ENCODE results near the gene ZFYVE27. TPM values are rescaled to one million over a fixed set of nuclear protein-coding genes. Genes with fewer than 3 reads are reported as not detected.
A peak's percentile ranks its signal among the peaks of the same experiment; 100 is the strongest.

The ZFYVE27 gene
- total RNA-seq, 1 experiment from 2014 or later: 28.7 TPM

DNA sequence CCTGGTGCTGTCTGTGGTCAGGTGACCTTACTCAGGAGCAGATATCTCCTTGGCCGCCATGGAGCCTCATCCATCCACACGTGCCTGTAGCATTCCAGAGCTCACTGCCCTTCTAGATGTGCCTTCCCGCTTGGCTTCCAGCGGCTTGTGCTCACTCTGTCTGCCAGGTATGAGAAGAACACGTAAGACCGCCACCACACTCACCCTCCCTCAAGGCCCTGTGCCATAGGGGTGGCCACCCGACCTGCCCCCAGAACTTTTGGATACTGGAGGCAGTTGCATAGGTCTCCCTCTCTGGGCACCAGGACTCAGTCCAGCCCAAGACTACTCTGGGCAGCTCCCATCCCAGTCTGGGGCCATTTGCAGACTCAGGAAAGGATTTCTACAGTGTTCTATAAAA lies 19.3 kb upstream of the ZFYVE27 start:
- no peak for DNase-seq (ENCODE audit: unreplicated experiment)
- Mint-ChIP-seq H3K4me3 (ENCODE audit: unreplicated experiment) (peak overlapping the region; percentile 70), H3K9me3 (ENCODE audit: unreplicated experiment) (no peaks in the 10 kb centered on the region), H3K27me3 (ENCODE audit: insufficient read depth, unreplicated experiment) (no peaks in the 10 kb centered on the region), H3K36me3 (ENCODE audit: insufficient read depth, unreplicated experiment) (peaks cover 36% of the 10 kb centered on the region), H3K4me1 (ENCODE audit: insufficient read depth, unreplicated experiment) (peaks cover 62% of the 10 kb centered on the region), H3K27ac (ENCODE audit: low read depth, unreplicated experiment) (peak overlapping the region; percentile 97)
- POLR2A ChIA-PET: interaction anchor here (0.6 to 20.1 kb wide), 5 partner anchors 12 to 928 kb away, joined by 3 to 915 read pairs (median 12); partner anchors contain the start of genes AVPI1, PI4K2A and ZFYVE27
- BruUV-seq (replicated peaks): no TSS peak
- intact Hi-C loops (cut with micrococcal nuclease): no loop called here
- CTCF ChIA-PET: interaction anchor here (0.7 to 21.1 kb wide), 7 partner anchors 9 to 75 kb away, joined by 4 to 847 read pairs (median 11); partner anchors contain the start of genes AVPI1 and ZFYVE27
- TF ChIP-seq, protein P1, sequence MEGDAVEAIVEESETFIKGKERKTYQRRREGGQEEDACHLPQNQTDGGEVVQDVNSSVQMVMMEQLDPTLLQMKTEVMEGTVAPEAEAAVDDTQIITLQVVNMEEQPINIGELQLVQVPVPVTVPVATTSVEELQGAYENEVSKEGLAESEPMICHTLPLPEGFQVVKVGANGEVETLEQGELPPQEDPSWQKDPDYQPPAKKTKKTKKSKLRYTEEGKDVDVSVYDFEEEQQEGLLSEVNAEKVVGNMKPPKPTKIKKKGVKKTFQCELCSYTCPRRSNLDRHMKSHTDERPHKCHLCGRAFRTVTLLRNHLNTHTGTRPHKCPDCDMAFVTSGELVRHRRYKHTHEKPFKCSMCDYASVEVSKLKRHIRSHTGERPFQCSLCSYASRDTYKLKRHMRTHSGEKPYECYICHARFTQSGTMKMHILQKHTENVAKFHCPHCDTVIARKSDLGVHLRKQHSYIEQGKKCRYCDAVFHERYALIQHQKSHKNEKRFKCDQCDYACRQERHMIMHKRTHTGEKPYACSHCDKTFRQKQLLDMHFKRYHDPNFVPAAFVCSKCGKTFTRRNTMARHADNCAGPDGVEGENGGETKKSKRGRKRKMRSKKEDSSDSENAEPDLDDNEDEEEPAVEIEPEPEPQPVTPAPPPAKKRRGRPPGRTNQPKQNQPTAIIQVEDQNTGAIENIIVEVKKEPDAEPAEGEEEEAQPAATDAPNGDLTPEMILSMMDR (IDR thresholded peaks at IDR 0.05; ENCODE audit: unreplicated experiment): no peak

GRCh38 chr10:97718178-97718577 lies 18.8 kb upstream of the ZFYVE27 start:
- Mint-ChIP-seq H3K4me3 (ENCODE audit: unreplicated experiment) (peak overlapping the region; percentile 70), H3K27ac (ENCODE audit: low read depth, unreplicated experiment) (peak overlapping the region; percentile 97), H3K36me3 (ENCODE audit: insufficient read depth, unreplicated experiment) (peaks cover 36% of the 10 kb centered on the region), H3K4me1 (ENCODE audit: insufficient read depth, unreplicated experiment) (peaks cover 57% of the 10 kb centered on the region), H3K9me3 (ENCODE audit: unreplicated experiment) (no peaks in the 10 kb centered on the region), H3K27me3 (ENCODE audit: insufficient read depth, unreplicated experiment) (no peaks in the 10 kb centered on the region)
- POLR2A ChIA-PET: interaction anchor here (0.6 to 20.1 kb wide), 11 partner anchors 10 to 434 kb away, joined by 3 to 915 read pairs (median 5); partner anchors contain the start of genes AVPI1 and ZFYVE27
- CTCF ChIA-PET: interaction anchor here (0.6 to 21.1 kb wide), 5 partner anchors 9 to 1913 kb away, joined by 3 to 847 read pairs (median 11); partner anchors contain the start of genes AVPI1 and ZFYVE27
- BruUV-seq (replicated peaks): TSS peak; percentile 81
- TF ChIP-seq, protein P1 (IDR thresholded peaks at IDR 0.05; ENCODE audit: unreplicated experiment): no peak
- DNase-seq (ENCODE audit: unreplicated experiment): no peak
- intact Hi-C loops (cut with micrococcal nuclease): no loop called here

DNA sequence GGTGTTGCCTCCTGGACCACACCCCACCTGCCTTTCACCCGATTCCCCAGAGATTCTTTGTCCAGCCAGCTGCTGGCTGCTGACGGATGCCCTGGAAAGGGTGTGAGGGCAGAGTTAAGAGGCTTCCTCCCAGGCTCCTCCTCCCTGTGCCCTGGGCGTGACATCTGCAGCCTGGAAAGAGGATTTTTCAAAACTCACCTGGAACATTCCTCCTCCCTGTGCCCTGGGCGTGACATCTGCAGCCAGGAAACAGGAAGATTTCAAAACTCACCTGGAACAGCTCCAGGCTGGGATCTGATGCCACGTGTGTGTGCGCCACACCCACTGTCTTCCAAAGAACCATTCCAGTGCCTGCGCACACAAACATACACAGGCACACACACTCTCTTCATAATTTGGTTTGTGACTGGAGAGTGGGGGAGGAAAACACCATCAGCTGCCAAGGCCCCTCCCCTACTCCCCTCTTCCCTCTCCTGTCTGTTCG lies 18.2 kb upstream of the ZFYVE27 start:
- POLR2A ChIA-PET: interaction anchor here (0.6 to 20.1 kb wide), 13 partner anchors 10 to 435 kb away, joined by 3 to 915 read pairs (median 4); partner anchors contain the start of genes AVPI1 and ZFYVE27
- Mint-ChIP-seq H3K9me3 (ENCODE audit: unreplicated experiment) (no peaks in the 10 kb centered on the region), H3K4me3 (ENCODE audit: unreplicated experiment) (peak overlapping the region; percentile 70)

GRCh38 chr10:97719602-97720001 lies 17.3 kb upstream of the ZFYVE27 start:
- TF ChIP-seq, protein P1 (IDR thresholded peaks at IDR 0.05; ENCODE audit: unreplicated experiment): no peak
- Mint-ChIP-seq H3K27me3 (ENCODE audit: insufficient read depth, unreplicated experiment) (no peaks in the 10 kb centered on the region), H3K4me1 (ENCODE audit: insufficient read depth, unreplicated experiment) (peaks cover 64% of the 10 kb centered on the region), H3K9me3 (ENCODE audit: unreplicated experiment) (no peaks in the 10 kb centered on the region), H3K27ac (ENCODE audit: low read depth, unreplicated experiment) (peak overlapping the region; percentile 97), H3K4me3 (ENCODE audit: unreplicated experiment) (no peak overlapping the region), H3K36me3 (ENCODE audit: insufficient read depth, unreplicated experiment) (peaks cover 36% of the 10 kb centered on the region)
- intact Hi-C loops (cut with micrococcal nuclease): no loop called here
- BruUV-seq (replicated peaks): no TSS peak
- ChIA-PET CTCF (interaction anchor here (1.0 to 21.1 kb wide), 5 partner anchors 9 to 36 kb away, joined by 4 to 847 read pairs (median 6); partner anchors contain the start of gene ZFYVE27), POLR2A (interaction anchor here (1.6 to 20.1 kb wide), 3 partner anchors 10 to 38 kb away, joined by 13 to 915 read pairs (median 539); partner anchors contain the start of genes AVPI1 and ZFYVE27)
- peak; percentile 51 for DNase-seq (ENCODE audit: unreplicated experiment)

More for the DNA sequence above, 18.2 kb upstream of the ZFYVE27 start:
- CTCF ChIA-PET: interaction anchor here (0.6 to 21.1 kb wide), 6 partner anchors 10 to 1913 kb away, joined by 3 to 847 read pairs (median 8); partner anchors contain the start of genes AVPI1 and ZFYVE27
- peak; percentile 100 for DNase-seq (ENCODE audit: unreplicated experiment)
- H3K4me1 Mint-ChIP-seq (ENCODE audit: insufficient read depth, unreplicated experiment): peaks cover 57% of the 10 kb centered on the region
- H3K36me3 Mint-ChIP-seq (ENCODE audit: insufficient read depth, unreplicated experiment): peaks cover 36% of the 10 kb centered on the region
- intact Hi-C loops (cut with micrococcal nuclease): no loop called here
- TF ChIP-seq, protein P1 (IDR thresholded peaks at IDR 0.05; ENCODE audit: unreplicated experiment): no peak
- no peaks in the 10 kb centered on the region for H3K27me3 Mint-ChIP-seq (ENCODE audit: insufficient read depth, unreplicated experiment)
- peak overlapping the region; percentile 97 for H3K27ac Mint-ChIP-seq (ENCODE audit: low read depth, unreplicated experiment)
- BruUV-seq (replicated peaks): no TSS peak

Data from MCF 10A (cell line).